Measurements from ENCODE around the gene ZNF37A.
"Not testable (repeated sequence)": the region's sequence is repeated elsewhere in the genome, so short reads cannot be mapped to it uniquely, and the experiment has no call there.

The ZNF37A gene

DNA sequence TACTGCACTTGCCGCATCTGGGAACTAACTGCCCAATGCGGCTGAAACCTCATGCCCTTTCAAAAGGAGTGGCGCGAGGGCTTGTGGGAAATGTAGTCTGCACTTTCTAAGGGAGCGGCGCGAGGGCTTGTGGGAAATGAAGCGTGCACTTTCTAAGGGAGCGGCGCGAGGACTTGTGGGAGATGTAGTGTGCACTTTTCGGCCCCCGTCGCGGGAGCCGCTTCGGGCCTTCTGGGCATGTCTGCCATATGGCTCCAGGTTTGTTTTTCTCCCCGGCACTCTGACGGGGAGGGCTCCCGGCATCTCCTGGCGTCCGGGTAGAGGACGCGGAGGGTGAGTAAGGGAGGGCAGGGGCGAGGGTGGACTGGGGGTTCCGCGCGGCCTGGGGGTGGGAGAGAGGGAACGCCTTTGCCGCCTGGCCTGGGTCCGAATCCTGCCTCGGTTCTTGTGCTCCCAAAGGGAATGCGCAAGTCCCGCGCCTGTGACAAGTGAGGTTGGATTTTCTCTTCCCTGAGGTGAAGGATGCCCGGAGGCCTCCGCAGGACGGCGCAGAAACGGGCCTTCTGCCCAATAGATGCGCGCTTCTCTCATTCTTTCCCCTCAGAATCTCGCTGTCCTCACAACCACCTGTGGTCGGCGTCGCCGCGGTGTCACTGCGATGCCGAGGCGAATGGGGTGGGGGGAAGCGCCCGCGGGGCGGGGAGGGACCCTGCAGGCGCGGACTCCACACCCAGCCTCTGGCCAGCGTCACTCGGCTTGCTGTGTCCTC, at the start of gene ZNF37A:
Gene ZNF37A (plus strand): TSS at position 180 of the 769 bp plus-strand sequence. CDS start 2,281 bp downstream, outside the sequence.
- DNase-seq: peak; percentile 92

DNA sequence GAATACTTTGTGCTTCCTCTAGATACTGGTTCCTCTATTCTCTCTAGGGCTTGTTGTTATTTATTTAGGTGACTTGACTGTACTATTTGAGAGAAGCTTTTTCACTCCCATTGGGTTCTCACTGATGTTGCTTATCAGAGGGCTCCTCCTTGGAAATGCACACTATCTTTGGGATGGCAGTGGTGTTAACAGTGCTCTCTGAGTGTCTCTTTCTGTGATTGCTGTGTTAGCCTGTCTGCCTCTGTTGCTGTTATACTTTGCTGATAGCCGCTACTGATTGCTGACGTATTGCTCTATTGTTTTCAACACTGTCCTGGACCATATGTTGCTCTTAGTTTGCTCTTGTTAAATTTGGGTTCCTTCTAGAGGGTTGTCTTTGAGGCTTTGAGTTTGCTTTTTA, 49.0 kb upstream of the ZNF37A start:
- DNase-seq: no peak

DNA sequence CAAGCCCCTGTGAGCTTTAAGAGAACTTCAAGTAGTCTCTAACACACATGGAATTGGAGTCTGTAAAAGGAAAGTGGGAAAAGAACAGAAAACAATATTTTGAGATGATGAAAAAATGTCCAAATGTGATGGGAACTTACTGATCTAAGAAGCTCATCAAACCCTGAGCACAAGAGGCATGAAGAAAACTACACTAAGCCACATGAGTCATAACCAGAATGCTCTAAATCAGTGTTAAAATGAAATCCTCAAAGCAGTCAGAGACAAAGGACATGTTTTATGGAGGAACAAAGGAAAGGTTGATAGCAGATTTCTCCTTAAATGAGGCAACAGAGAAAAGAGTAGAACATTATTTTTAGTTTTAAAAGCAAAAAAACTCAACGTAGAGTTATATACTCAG, 46.5 kb upstream of the ZNF37A start:
- no peak for DNase-seq

DNA sequence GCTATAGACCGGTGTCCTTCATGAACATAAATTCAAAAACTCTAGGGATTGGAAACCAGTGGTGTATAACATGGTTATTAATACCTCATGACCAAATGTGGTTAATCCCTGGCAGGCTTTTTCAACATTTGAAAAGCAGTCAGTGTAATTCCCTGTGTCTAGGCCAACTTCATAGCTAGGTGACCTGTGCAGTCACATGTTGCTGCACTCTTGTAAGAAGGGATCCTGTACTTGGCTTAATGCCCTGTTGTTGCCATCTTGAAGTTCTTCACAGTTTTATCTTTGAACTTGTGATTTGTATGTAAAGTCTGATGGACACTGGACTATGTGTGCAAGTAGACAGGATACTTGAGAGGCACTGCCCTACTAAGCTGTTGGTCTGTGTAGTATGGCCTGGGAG, 43.9 kb upstream of the ZNF37A start:
- DNase-seq: no peak

DNA sequence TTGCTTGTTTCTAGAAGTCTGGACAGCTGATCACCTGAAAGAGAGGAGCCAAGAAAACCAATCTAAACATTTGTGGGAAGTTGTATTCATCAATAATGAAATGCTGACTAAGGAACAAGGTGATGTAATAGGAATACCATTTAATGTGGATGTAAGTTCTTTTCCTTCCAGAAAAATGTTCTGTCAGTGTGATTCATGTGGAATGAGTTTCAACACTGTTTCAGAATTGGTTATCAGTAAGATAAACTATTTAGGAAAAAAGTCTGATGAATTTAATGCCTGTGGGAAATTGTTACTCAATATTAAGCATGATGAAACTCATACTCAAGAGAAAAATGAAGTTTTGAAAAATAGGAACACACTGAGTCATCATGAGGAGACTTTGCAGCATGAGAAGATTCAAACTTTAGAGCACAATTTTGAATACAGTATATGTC, 39.8 kb upstream of the ZNF37A start:
- no peak for DNase-seq

DNA sequence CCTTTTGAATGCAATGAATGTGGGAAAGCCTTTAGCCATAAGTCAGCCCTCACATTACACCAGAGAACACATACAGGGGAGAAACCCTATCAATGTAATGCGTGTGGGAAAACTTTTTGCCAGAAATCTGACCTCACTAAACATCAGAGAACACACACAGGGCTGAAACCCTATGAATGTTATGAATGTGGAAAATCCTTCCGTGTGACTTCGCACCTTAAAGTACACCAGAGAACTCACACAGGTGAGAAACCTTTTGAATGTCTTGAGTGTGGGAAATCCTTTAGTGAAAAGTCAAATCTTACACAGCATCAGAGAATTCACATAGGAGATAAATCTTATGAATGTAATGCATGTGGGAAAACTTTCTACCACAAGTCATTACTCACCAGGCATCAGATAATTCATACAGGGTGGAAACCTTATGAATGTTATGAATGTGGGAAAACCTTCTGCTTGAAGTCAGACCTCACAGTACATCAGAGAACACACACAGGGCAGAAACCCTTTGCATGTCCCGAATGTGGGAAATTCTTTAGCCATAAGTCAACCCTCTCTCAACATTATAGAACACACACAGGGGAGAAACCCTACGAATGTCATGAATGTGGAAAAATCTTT, 38.8 kb upstream of the ZNF37A start:
- not testable (repeated sequence) for DNase-seq

DNA sequence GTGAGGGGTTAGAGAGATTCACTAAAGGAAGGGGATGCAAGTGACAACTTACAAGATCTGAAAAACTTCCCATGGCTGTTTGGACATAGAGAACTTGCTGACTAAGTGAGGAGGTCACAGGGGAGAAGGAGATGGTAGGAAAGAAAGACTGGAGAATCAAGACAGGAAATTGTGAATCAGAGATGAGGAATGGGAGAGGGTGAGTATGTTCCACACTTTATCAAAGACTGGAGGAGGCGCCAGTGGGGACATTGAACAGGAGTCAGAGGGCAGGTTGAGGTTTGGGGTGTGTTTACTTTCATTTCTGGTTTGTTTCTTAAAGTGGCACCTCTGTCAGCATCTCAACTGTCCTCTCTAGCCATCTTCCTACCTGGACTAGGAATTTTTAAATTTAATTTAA, 24.5 kb upstream of the ZNF37A start:
- not testable (repeated sequence) for DNase-seq

DNA sequence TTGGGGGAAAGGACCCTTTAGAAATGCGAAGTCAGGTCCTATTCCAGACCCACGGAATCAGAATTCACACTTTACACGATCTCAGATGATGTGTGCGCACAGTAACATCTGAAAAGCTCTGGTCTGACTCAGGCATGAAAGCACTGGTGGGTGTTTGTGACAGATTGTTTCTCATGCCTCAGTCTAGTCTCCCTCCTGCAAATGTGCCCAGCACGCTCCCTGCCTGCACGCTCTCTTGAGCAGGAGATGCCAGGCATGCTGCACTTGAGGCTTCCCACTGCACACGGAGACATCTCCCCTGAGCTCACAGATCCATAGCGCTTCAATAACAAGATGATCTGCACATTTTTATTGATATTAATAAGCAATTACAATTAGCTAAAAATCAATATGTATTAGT, 23.6 kb upstream of the ZNF37A start:
- no peak for DNase-seq

DNA sequence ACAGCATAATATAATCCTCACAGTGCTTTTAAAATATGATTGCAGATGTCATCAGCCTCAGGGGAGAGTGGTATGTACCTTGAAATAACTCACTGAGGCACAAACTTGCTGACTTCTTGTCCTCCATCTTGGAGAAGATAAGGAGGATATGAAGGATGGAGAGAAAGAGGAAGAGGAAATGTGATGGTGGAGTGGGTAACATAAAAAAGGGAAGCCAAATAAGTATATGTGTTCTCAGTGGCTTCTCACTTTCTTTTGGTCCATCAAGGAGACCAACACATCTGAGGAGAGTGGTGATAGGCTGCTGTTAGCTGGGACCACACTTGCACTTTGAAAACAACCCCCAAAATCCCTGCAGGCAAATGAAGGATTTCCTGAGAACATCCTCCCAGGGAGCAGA, 21.6 kb upstream of the ZNF37A start:
- no peak for DNase-seq

DNA sequence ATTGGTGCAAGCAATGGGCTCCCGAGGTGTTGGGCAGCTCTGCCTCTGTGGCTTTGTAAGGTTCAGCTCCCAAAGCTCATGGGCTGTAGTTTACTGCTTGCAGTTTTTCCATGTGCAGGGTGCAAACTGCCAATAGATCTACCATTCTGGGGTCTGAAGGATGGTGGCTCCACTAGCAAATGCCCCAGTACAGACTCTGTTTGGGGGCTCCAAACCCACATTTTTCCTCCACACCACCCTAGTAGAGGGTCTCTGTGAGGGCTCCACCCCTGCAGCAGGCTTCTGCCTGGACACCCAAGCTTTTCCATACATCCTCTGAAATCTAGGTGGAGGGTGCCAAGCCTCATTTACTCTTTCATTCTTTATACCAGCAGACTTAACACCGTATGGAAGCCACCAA, 17.4 kb upstream of the ZNF37A start:
- DNase-seq: no peak

DNA sequence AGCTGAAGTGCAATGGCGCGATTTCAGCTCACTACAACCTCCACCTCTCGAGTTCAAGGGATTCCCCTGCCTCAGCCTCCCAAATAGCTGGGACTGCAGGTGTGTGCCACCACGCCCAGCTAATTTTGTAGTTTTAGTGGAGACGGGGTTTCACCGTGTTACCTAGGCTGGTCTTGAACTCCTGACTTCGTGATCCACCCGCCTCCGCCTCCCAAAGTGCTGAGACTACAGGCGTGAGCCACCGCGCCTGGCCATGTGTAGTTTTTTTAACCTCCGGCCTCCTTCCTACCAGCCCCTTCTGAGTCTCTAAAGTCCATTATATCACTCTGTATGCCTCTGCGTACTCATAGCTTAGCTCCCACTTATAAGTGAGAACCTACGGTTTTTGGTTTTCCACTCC, 819 bp upstream of the ZNF37A start:
- not testable (repeated sequence) for DNase-seq

DNA sequence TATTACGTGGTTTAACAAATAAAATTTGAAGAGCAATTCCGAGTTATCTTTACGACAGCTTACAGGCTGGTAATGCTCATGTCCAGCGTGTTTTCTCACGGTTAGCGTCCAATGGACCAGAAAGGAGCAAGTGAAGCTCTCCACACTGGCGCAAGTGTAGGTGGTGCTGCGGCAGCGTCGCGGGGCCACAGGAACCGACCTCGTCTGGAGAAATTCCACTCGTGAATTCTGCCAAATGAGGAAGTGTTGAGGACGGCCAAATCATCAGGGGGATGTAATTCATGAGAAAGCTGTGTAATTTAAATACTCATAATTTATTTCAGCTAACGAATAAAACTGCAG, 350 bp upstream of the ZNF37A start:
- no peak for DNase-seq

DNA sequence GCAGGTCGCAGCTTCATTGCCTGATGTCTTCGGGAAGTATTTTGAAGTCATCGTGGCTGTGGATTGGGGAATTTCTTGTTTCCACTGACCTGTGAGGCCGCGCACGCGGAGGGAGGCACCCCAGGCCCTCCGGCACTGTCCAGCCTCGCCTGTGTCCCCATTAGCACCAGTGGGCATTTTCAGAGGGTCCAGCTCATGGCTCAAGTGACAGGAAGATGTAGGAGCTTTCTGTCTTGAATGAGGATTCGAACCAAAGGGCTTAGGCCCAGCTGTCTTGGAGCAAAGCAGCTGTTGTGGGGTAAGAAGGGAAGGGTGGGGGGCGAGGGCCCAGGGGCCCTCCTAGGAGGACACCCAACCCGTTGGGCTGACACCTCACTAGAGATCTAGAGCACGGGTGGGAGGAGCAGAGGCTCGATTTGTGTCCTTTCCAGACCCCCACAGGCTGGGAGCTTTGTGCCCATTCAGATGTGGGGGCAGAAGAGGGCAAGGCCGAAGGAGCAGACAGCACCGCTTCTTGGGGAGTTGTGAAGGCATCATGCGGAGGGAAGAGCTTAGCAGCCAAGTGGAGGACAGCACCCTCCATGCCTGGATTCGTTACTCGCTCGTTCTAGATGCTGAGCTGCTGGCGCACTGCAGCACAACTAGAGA, 914 bp downstream of the ZNF37A start:
- DNase-seq: peak; percentile 3

DNA sequence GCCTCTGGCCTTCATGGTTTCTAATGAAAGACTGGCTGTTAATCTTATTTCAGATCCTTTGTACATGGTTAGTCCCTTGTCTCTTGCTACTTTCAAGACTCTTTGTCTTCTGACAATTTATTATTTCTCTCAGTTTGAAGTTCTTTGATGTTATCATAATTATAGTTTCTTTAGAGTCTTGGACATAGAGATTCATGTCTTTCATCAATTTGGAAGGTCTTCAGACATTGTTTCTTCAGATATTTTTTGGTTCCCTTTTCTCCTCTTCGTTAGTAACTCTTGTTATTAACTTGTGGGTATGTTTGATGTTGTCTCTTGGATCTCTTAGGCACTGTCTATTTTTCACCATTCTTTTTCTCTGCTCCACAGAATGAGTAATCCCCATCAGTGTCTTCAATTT, 8.7 kb downstream of the ZNF37A start:
- no peak for DNase-seq

DNA sequence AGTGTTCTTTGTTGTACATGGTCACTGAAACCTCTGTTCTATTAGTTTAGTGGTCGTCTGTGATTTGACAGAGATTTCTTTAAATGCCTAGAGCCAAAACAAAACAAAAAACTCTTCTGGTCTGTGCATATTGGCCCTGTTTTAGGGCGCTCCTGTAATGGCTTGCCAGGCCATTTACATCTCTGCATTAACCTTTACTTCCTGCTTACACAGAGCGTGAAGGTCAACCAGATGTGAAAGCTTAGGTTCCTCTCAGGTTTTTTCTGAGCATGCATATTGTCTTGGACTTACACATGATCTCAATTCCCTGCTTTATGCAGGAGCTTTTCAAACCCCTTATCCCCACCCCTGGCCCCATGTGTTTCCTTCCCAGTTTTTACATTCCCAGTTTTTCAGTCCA, 9.6 kb downstream of the ZNF37A start:
- no peak for DNase-seq

DNA sequence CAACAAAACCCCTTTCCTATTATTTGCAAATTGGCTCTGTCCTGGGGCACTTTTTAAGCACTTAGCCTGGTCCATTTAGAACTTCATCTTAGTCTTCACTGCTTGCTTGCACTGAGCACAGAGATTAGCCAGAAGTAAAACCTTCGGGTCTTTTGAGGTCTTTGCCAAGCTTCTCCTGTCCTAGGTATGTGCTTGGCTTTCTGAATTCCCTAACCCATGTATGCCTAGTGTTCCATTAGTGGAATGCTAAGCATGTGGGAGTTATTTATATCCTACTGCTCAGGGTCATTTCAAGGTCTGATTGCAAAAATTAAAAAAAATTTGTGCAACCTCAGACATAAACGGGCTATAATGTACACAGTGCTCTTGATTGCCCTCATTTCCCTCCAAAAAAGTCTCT, 18.0 kb downstream of the ZNF37A start:
- DNase-seq: no peak

DNA sequence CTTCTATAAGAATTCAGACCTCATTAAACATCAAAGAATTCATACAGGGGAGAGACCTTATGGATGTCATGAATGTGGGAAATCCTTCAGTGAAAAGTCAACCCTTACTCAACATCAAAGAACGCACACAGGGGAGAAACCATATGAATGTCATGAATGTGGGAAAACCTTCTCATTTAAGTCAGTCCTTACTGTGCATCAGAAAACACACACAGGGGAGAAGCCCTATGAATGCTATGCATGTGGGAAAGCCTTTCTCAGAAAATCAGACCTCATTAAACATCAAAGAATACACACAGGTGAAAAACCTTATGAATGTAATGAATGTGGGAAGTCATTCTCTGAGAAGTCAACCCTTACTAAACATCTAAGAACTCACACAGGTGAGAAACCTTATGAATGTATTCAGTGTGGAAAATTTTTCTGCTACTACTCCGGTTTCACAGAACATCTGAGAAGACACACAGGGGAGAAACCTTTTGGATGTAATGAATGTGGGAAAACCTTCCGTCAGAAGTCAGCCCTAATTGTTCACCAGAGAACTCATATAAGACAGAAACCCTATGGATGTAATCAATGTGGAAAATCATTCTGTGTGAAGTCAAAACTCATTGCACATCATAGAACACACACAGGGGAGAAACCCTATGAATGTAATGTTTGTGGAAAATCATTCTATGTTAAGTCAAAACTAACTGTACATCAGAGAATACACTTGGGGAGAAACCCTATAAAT, 24.1 kb downstream of the ZNF37A start:
- no peak for DNase-seq

DNA sequence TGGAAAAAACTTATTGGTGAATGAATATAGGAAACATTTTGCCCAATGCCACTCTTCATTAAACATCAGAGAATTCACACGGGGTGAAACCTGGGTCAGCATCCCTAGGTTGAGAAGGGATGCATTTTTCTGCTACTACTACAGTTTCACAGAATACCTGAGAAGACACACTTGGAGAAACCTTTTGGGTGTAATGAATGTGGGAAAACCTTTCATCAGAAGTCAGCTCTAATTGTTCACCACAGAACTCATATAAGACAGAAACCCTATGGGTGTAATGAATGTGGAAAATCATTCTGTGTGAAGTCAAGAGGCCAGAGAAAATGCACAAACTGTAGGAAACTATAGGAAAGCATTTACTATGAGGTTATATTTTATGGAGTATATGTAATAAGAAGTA, 24.9 kb downstream of the ZNF37A start:
- DNase-seq: no peak

DNA sequence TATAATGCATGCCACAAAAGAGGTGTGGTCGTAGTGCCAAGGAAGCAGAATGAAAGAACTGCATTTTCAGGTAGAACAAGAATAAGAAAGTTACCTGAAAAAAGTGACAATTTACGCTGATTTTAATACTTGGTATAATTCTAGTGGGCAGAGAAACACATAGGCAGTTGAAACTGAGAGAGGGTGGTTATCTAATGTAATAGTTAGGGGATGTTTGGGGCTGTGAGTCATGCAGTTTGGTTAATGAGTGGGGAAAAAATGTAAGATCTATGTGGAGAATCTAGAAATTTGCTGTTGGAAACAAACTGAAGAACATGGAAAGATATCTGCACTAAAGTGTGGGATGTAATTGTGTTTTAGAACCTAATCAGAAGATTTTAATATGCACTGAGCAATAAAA, 33.7 kb downstream of the ZNF37A start:
- no peak for DNase-seq

DNA sequence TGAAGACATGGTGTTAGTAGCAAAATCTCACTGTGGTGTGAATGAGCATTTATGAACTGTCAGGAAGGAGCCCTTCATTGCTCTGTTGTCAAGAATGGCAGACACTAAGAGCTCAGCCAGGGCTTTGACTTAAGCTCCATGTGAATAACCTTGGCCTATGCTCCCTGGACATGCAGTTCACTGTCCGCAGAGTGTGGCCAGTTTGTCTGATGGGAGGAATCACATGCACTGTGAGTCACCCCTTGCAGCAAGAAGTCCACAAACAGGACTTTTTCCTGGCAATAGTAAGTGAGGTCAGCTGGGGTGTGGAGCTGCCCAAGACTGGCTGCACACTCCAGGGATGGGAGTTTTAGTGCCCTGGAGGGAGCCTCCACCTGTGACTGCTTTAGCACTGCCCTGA, 49.5 kb downstream of the ZNF37A start:
- no peak for DNase-seq

DNA sequence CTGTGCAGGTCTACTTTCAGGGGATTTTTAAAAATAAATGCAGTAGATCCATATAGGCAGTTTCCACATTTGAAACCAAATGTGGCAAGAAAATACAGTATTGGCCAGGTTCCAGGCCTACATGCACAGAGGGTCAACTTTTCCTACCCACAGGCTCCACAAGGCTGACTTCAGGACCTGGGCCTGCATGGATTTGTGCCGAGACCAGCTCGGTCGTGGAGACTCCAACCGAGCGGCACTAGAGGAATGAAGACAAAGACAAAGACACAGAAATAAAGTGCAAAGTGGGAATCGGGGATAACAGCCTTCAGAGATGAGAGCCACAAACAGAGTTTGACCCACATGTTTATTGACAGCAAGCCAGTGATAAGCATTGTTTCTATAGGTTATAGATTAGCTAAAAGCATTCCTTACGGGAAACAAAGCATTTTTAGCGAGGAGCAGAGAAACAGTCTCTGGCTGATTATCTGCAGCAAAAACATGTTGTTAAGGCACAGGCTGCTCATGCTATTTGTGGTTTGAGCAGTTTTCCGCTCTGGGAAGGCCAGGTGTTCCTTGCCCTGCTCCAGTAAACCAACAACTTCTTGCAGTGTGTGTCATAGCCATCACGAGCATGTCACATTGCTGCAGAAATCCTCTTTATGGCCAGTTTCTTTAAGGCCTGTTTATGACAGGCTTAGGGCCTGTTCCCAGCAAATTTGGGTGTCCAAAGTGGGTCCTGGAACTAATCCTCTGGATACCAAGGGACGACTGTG, 52.6 kb downstream of the ZNF37A start:
- DNase-seq: no peak

DNA sequence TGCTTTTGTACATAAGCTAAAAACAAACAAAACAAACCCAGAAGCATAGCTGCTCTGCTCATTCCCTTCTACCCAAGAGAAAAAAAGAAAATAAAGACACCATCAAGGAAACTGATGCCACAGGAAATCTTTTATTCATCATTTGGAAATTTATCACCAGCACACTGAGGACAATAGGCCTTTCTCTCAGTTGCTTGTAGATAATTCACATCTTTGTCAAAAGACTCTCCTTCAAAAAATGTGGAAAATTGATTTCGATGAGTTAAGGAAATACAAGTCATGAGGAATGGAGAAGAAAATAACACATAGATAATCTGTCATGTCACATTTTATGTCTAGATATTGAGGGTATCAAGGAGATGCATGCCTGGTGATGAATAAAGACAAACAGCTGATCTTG, 53.5 kb downstream of the ZNF37A start:
- DNase-seq: no peak
